HepG2 (cell line): ENCODE data around the gene ABI2. TPM values are rescaled to one million over a fixed set of nuclear protein-coding genes. Genes with fewer than 3 reads are reported as not detected.
A peak's percentile ranks its signal among the peaks of the same experiment; 100 is the strongest.

Experiments used
- ARID2 ChIP-seq: sonication (generic); formaldehyde crosslinking; IDR thresholded peaks from 2 replicates; pipeline ENCODE4 v1.8.1; 2022; ENCODE audit warnings: mild to moderate bottlenecking, missing genetic modification reagents, borderline replicate concordance
- ARNT2 ChIP-seq: sonication (generic); formaldehyde crosslinking; IDR thresholded peaks from 2 replicates; pipeline ENCODE4 v1.8.0; 2022; ENCODE audit warnings: mild to moderate bottlenecking, low read depth, missing genetic modification reagents, moderate library complexity
- BCL6 ChIP-seq: IDR thresholded peaks from 2 replicates; pipeline ENCODE4 v1.6.1; 2016; ENCODE audit warnings: missing genetic modification reagents, missing compliant biosample characterization
- HOXA9 ChIP-seq: sonication (generic); formaldehyde crosslinking; IDR thresholded peaks from 2 replicates; pipeline ENCODE4 v1.8.1; 2022; ENCODE audit warnings: missing genetic modification reagents, mild to moderate bottlenecking, moderate library complexity, borderline replicate concordance
- KDM3A ChIP-seq: IDR thresholded peaks from 2 replicates; pipeline ENCODE4 v1.6.1; 2018; ENCODE audit warnings: low read depth, missing compliant biosample characterization
- KMT2B ChIP-seq: IDR thresholded peaks from 2 replicates; pipeline ENCODE4 v1.6.1; 2016; ENCODE audit warnings: missing genetic modification reagents, missing compliant biosample characterization
- MYC ChIP-seq: sonication (generic); formaldehyde crosslinking; IDR thresholded peaks from 2 replicates; pipeline ENCODE4 v1.9.0; 2021; ENCODE audit warnings: missing genetic modification reagents, borderline replicate concordance
- RARG ChIP-seq: sonication (generic); formaldehyde crosslinking; IDR thresholded peaks from 2 replicates; pipeline ENCODE4 v1.4.0; 2020; ENCODE audit warnings: low read depth, mild to moderate bottlenecking, missing genetic modification reagents
- SALL1 ChIP-seq: sonication (generic); formaldehyde crosslinking; IDR thresholded peaks from 2 replicates; pipeline ENCODE4 v1.8.0; 2022; ENCODE audit warnings: mild to moderate bottlenecking, missing genetic modification reagents
- SIX1 ChIP-seq: sonication (generic); formaldehyde crosslinking; IDR thresholded peaks from 2 replicates; pipeline ENCODE4 v1.4.0; 2020; ENCODE audit warnings: missing genetic modification reagents, borderline replicate concordance
- TSC22D2 ChIP-seq: sonication (generic); formaldehyde crosslinking; IDR thresholded peaks from 2 replicates; pipeline ENCODE4 v1.5.1; 2020; ENCODE audit warnings: missing genetic modification reagents, mild to moderate bottlenecking, borderline replicate concordance
- ZC3H13 ChIP-seq: sonication (generic); formaldehyde crosslinking; IDR thresholded peaks from 2 replicates; pipeline ENCODE4 v1.8.1; 2023; ENCODE audit warnings: mild to moderate bottlenecking, missing genetic modification reagents, moderate library complexity
- ZFX ChIP-seq: sonication (generic); formaldehyde crosslinking; IDR thresholded peaks from 2 replicates; pipeline ENCODE4 v1.4.0; 2020; ENCODE audit warnings: mild to moderate bottlenecking, low read depth, missing genetic modification reagents, moderate library complexity
- ZMYM4 ChIP-seq: sonication (generic); formaldehyde crosslinking; IDR thresholded peaks from 2 replicates; pipeline ENCODE4 v1.8.1; 2023; ENCODE audit warnings: mild to moderate bottlenecking, missing genetic modification reagents
- ZNF317 ChIP-seq: sonication (generic); formaldehyde crosslinking; IDR thresholded peaks from 2 replicates; pipeline ENCODE4 v1.5.0; 2020; ENCODE audit warnings: mild to moderate bottlenecking, missing genetic modification reagents
- ZNF441 ChIP-seq: sonication (generic); formaldehyde crosslinking; IDR thresholded peaks from 2 replicates; pipeline ENCODE4 v1.7.0; 2021; ENCODE audit warnings: missing genetic modification reagents, borderline replicate concordance
- ZNF484 ChIP-seq: sonication (generic); formaldehyde crosslinking; IDR thresholded peaks from 2 replicates; pipeline ENCODE4 v1.5.1; 2020; ENCODE audit warnings: mild to moderate bottlenecking, low read depth, missing genetic modification reagents, borderline replicate concordance
- ZNF501 ChIP-seq: sonication (generic); formaldehyde crosslinking; IDR thresholded peaks from 2 replicates; pipeline ENCODE4 v1.5.1; 2020; ENCODE audit warnings: mild to moderate bottlenecking, moderate library complexity, missing genetic modification reagents
- ZNF598 ChIP-seq: sonication (generic); formaldehyde crosslinking; IDR thresholded peaks from 2 replicates; pipeline ENCODE4 v1.5.1; 2020; ENCODE audit warnings: mild to moderate bottlenecking, missing genetic modification reagents, borderline replicate concordance
- ZNF746 ChIP-seq: sonication (generic); formaldehyde crosslinking; IDR thresholded peaks from 2 replicates; pipeline ENCODE4 v1.8.0; 2022; ENCODE audit warnings: mild to moderate bottlenecking, missing genetic modification reagents
- ZSCAN29 ChIP-seq: sonication (generic); formaldehyde crosslinking; conservative IDR thresholded peaks from 2 replicates; pipeline ENCODE4 v1.4.0; 2020; ENCODE audit warnings: mild to moderate bottlenecking, missing genetic modification reagents
- polyA plus RNA-seq, 8 experiments: library from polyadenylated mRNA; depleted of rRNA in 3 of 8; stranded (reverse) in 7 of 8; unstranded in 1 of 8; fragments of >200 nt; fragmentation: Illumina TruSeq in 4 of 8; extraction: Trizol in 4 of 8; gene quantifications; 2 replicates each; pipeline versions ENCODE4 v1.2.1 to v1.2.3, GENCODE V29; 2011 to 2016; ENCODE audit warnings: low read depth in 4 of 8, missing spikeins in 1 of 8, mixed read lengths in 1 of 8; ENCODE audit not compliant: insufficient read depth in 1 of 8
- total RNA-seq, 5 experiments: library from RNA; depleted of rRNA; stranded (reverse); fragments of >200 nt; fragmentation: Illumina TruSeq; extraction: Trizol; gene quantifications; 2 replicates each; pipeline ENCODE4 v1.2.3, GENCODE V29; 2016; ENCODE audit warnings: low read depth in 1 of 5
- TF ChIP-seq, protein P1 (sequence below): sonication (generic); formaldehyde crosslinking; IDR thresholded peaks from 2 replicates; pipeline ENCODE4 v1.4.0; 2020; ENCODE audit warnings: missing genetic modification reagents
- TF ChIP-seq, protein P2 (sequence below): sonication (generic); formaldehyde crosslinking; IDR thresholded peaks from 2 replicates; pipeline ENCODE4 v1.4.0; 2020; ENCODE audit warnings: mild to moderate bottlenecking, missing genetic modification reagents

ABI2 gene
- total and polyA plus RNA-seq, 2 of the 13 experiments (the other 11 are each of a cell fraction or from before 2014, with no cell fraction given): 28.4 to 32.4 TPM

DNA sequence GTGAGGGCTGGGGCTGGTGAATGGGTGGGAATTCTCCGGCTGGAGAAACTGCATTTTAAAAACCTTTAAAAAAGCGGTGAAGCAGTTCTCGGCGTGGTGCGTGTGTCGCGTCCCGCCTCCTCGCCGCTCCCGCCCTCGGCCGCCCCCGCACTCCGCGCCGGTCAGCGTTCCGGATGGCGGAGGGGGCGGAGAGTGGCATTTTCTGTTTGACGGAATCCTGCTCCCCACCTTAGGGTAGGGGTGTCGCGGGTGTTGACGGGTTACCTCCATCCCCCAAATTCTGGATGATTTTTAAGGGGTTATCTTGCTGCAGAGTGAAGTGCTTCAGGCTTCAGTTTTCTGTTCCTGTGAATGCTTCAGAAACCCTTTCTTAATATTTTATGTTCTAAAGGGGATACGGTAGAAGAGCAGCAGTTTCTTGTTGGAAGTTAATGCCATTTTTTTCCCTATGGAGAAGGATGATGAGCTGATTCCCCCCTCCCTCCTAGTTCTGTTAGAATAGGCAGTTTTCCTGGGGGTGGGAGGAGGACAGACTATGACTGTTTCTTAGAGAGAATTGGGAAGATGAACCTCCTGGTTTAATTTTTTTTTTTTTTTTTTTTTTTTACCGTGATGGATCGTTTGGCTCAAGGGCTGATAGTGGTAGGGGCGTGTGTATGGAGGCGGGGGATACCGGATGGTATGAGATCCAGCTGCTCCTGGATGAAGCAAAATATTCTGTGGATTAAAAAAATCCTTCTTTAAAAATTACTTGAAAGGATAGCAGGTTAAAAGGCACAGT lies 756 bp downstream of the ABI2 start (continued):
- TF ChIP-seq ZNF484: no peak
- no peak for TF ChIP-seq SALL1 (CRISPR knock-in tag)
- TF ChIP-seq ZFX (CRISPR knock-in tag): no peak
- no peak for TF ChIP-seq ZMYM4 (CRISPR knock-in tag)
- no peak for TF ChIP-seq SIX1 (CRISPR knock-in tag)
- TF ChIP-seq ARID2: 0 out of 2 replicates have a peak, but pooled peaks have one; percentile 55
- 0 out of 2 replicates have a peak, but pooled peaks have one; percentile 32 for TF ChIP-seq TSC22D2 (CRISPR knock-in tag)
- no peak for TF ChIP-seq ZNF598 (CRISPR knock-in tag)
- TF ChIP-seq, protein P1, sequence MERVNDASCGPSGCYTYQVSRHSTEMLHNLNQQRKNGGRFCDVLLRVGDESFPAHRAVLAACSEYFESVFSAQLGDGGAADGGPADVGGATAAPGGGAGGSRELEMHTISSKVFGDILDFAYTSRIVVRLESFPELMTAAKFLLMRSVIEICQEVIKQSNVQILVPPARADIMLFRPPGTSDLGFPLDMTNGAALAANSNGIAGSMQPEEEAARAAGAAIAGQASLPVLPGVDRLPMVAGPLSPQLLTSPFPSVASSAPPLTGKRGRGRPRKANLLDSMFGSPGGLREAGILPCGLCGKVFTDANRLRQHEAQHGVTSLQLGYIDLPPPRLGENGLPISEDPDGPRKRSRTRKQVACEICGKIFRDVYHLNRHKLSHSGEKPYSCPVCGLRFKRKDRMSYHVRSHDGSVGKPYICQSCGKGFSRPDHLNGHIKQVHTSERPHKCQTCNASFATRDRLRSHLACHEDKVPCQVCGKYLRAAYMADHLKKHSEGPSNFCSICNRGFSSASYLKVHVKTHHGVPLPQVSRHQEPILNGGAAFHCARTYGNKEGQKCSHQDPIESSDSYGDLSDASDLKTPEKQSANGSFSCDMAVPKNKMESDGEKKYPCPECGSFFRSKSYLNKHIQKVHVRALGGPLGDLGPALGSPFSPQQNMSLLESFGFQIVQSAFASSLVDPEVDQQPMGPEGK (CRISPR knock-in tag): peak; percentile 90
- TF ChIP-seq ZNF317: no peak
- TF ChIP-seq ARNT2 (CRISPR knock-in tag): 0 out of 2 replicates have a peak, but pooled peaks have one; percentile 7
- TF ChIP-seq RARG: no peak
- TF ChIP-seq ZNF441: no peak
- TF ChIP-seq KDM3A (CRISPR knock-in tag): no peak
- TF ChIP-seq, protein P2, sequence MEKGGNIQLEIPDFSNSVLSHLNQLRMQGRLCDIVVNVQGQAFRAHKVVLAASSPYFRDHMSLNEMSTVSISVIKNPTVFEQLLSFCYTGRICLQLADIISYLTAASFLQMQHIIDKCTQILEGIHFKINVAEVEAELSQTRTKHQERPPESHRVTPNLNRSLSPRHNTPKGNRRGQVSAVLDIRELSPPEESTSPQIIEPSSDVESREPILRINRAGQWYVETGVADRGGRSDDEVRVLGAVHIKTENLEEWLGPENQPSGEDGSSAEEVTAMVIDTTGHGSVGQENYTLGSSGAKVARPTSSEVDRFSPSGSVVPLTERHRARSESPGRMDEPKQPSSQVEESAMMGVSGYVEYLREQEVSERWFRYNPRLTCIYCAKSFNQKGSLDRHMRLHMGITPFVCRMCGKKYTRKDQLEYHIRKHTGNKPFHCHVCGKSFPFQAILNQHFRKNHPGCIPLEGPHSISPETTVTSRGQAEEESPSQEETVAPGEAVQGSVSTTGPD (CRISPR knock-in tag): no peak
- no peak for TF ChIP-seq HOXA9
- no peak for TF ChIP-seq ZC3H13 (CRISPR knock-in tag)
- TF ChIP-seq MYC (CRISPR knock-in tag): peak; percentile 55; the same call in 1 of the 2 replicates
- 0 out of 2 replicates have a peak, but pooled peaks have one; percentile 12 for TF ChIP-seq BCL6 (CRISPR knock-in tag)
- no peak for TF ChIP-seq ZSCAN29
- TF ChIP-seq ZNF501 (CRISPR knock-in tag): no peak
- TF ChIP-seq KMT2B: peak; percentile 79
- TF ChIP-seq ZNF746 (CRISPR knock-in tag): peak; percentile 72; the same call in 1 of the 2 replicates
